ENCODE measurements around the gene RAB39B. TPM values are rescaled to one million over a fixed set of nuclear protein-coding genes. Genes with fewer than 3 reads are reported as not detected.
"Not testable (repeated sequence)": the region's sequence is repeated elsewhere in the genome, so short reads cannot be mapped to it uniquely, and the experiment has no call there.

Gene RAB39B
- total RNA-seq, 1 donor from 2014 or later, result 0.75 TPM

- H3K27me3 ChIP-seq, result no peaks in the 10 kb centered on the region
- no peaks in the 10 kb centered on the region for H3K36me3 ChIP-seq
- no peaks in the 10 kb centered on the region for H3K9me3 ChIP-seq
- no peak overlapping the region for H3K27ac ChIP-seq
- intact Hi-C loops (cut with DNase I), result no loop called here
- ATAC-seq (no peak), DNase-seq (no peak)
- TF ChIP-seq CTCF (IDR thresholded peaks at IDR 0.05), result no peak
- H3K4me1 ChIP-seq, result no peaks in the 10 kb centered on the region
- no peak overlapping the region for H3K4me3 ChIP-seq
These were observed 17.5 kb downstream of the RAB39B start for GRCh38 chrX:155246748-155247147.

GRCh38 chrX:155242300-155242699, 22.0 kb downstream of the RAB39B start:
- ATAC-seq, result no peak
- TF ChIP-seq CTCF (IDR thresholded peaks at IDR 0.05), result no peak
- no peak overlapping the region for H3K4me3 ChIP-seq
- intact Hi-C loops (cut with DNase I), result no loop called here
- H3K27me3 ChIP-seq, result no peaks in the 10 kb centered on the region
- no peaks in the 10 kb centered on the region for H3K4me1 ChIP-seq
- no peak overlapping the region for H3K27ac ChIP-seq
- H3K36me3 ChIP-seq, result peaks cover 21% of the 10 kb centered on the region
- DNase-seq, result no peak
- H3K9me3 ChIP-seq, result no peaks in the 10 kb centered on the region

- no peak overlapping the region for H3K27ac ChIP-seq
These were observed 26.6 kb downstream of the RAB39B start for GRCh38 chrX:155237719-155238118.

GRCh38 chrX:155235891-155236290, 28.4 kb downstream of the RAB39B start:
- H3K27ac ChIP-seq, result no peak overlapping the region
- no peaks in the 10 kb centered on the region for H3K27me3 ChIP-seq
- no peaks in the 10 kb centered on the region for H3K4me1 ChIP-seq
- no peak for ATAC-seq
- no peak for DNase-seq
- intact Hi-C loops (cut with DNase I), result no loop called here
- H3K4me3 ChIP-seq, result no peak overlapping the region
- H3K9me3 ChIP-seq, result no peaks in the 10 kb centered on the region
- no peak for TF ChIP-seq CTCF (IDR thresholded peaks at IDR 0.05)
- peaks cover 46% of the 10 kb centered on the region for H3K36me3 ChIP-seq

More at GRCh38 chrX:155237719-155238118, 26.6 kb downstream of the RAB39B start:
- Histone ChIP-seq H3K4me1 (no peaks in the 10 kb centered on the region), H3K27me3 (no peaks in the 10 kb centered on the region), H3K36me3 (peaks cover 38% of the 10 kb centered on the region), H3K4me3 (no peak overlapping the region), H3K9me3 (no peaks in the 10 kb centered on the region)
- intact Hi-C loops (cut with DNase I), result no loop called here
- ATAC-seq (no peak), DNase-seq (no peak)
- no peak for TF ChIP-seq CTCF (IDR thresholded peaks at IDR 0.05)

GRCh38 chrX:155231163-155231562, 33.1 kb downstream of the RAB39B start:
- H3K27me3 ChIP-seq, result no peaks in the 10 kb centered on the region
- H3K4me3 ChIP-seq, result no peak overlapping the region
- no peak overlapping the region for H3K27ac ChIP-seq
- ATAC-seq, result no peak
- no peak for TF ChIP-seq CTCF (IDR thresholded peaks at IDR 0.05)
- no peak for DNase-seq
- H3K36me3 ChIP-seq, result peaks cover 24% of the 10 kb centered on the region
- no peaks in the 10 kb centered on the region for H3K4me1 ChIP-seq
- no peaks in the 10 kb centered on the region for H3K9me3 ChIP-seq
- intact Hi-C loops (cut with DNase I), result no loop called here

- ATAC-seq, result no peak
- no peak for TF ChIP-seq CTCF (IDR thresholded peaks at IDR 0.05)
- intact Hi-C loops (cut with DNase I), result no loop called here
- Histone ChIP-seq H3K27me3 (no peaks in the 10 kb centered on the region), H3K9me3 (no peaks in the 10 kb centered on the region), H3K4me1 (no peaks in the 10 kb centered on the region), H3K36me3 (peaks cover 10% of the 10 kb centered on the region), H3K27ac (no peak overlapping the region), H3K4me3 (no peak overlapping the region)
- no peak for DNase-seq
These were observed 38.5 kb downstream of the RAB39B start for GRCh38 chrX:155225774-155226173.

- DNase-seq; H3K4me3 ChIP-seq; H3K4me1 ChIP-seq; H3K36me3 ChIP-seq; H3K27ac ChIP-seq; ATAC-seq; H3K27me3 ChIP-seq; intact Hi-C loops (cut with DNase I); H3K9me3 ChIP-seq: not testable (repeated sequence)
These were observed 40.5 kb downstream of the RAB39B start for GRCh38 chrX:155223746-155224145.

Data from upper lobe of right lung (tissue), 1 donor.